ENCODE measurements around the gene MTMR3. TPM values are rescaled to one million over a fixed set of nuclear protein-coding genes. Genes with fewer than 3 reads are reported as not detected.

MTMR3 gene
- total RNA-seq, 1 donor from 2014 or later = 32.3 TPM

- no peak for ATAC-seq
- intact Hi-C loops (cut with DNase I) = no loop called here
- DNase-seq (ENCODE audit: missing footprints) = no peak
These were observed 147.4 kb downstream of the MTMR3 start for GRCh38 chr22:30030329-30030728.

- ATAC-seq (no peak), DNase-seq (ENCODE audit: missing footprints) (no peak)
- intact Hi-C loops (cut with DNase I) = no loop called here
These were observed 148.4 kb downstream of the MTMR3 start for GRCh38 chr22:30031328-30031727.

- ATAC-seq (no peak), DNase-seq (ENCODE audit: missing footprints) (no peak)
- intact Hi-C loops (cut with DNase I) = no loop called here
These were observed 148.9 kb downstream of the MTMR3 start for GRCh38 chr22:30031764-30032455.

- DNase-seq (ENCODE audit: missing footprints) = no peak
- ATAC-seq = no peak
- intact Hi-C loops (cut with DNase I) = no loop called here
These were observed 150.2 kb downstream of the MTMR3 start for GRCh38 chr22:30033137-30033536.

GRCh38 chr22:30033901-30034300 lies 150.9 kb downstream of the MTMR3 start:
- no peak for ATAC-seq
- DNase-seq (ENCODE audit: missing footprints) = no peak
- intact Hi-C loops (cut with DNase I) = no loop called here

- ATAC-seq = no peak
- intact Hi-C loops (cut with DNase I) = no loop called here
These were observed 153.7 kb downstream of the MTMR3 start for GRCh38 chr22:30036656-30037055.

GRCh38 chr22:30038219-30038618 lies 155.2 kb downstream of the MTMR3 start:
- intact Hi-C loops (cut with DNase I) = no loop called here
- DNase-seq (ENCODE audit: missing footprints) (no peak), ATAC-seq (peak; percentile 44)

More at GRCh38 chr22:30036656-30037055, 153.7 kb downstream of the MTMR3 start:
- DNase-seq (ENCODE audit: missing footprints) = no peak

GRCh38 chr22:30040499-30041260 lies 157.7 kb downstream of the MTMR3 start:
- intact Hi-C loops (cut with DNase I) = no loop called here
- no peak for ATAC-seq
- DNase-seq (ENCODE audit: missing footprints) = no peak

- intact Hi-C loops (cut with DNase I) = no loop called here
- ATAC-seq = no peak
- no peak for DNase-seq (ENCODE audit: missing footprints)
These were observed 158.5 kb downstream of the MTMR3 start for GRCh38 chr22:30041475-30041874.

GRCh38 chr22:30041881-30042280 lies 158.9 kb downstream of the MTMR3 start:
- DNase-seq (ENCODE audit: missing footprints) = no peak
- ATAC-seq = no peak
- intact Hi-C loops (cut with DNase I) = no loop called here

GRCh38 chr22:30043161-30043560 lies 160.2 kb downstream of the MTMR3 start:
- intact Hi-C loops (cut with DNase I) = no loop called here
- ATAC-seq (no peak), DNase-seq (ENCODE audit: missing footprints) (no peak)

GRCh38 chr22:30044369-30044768 lies 161.4 kb downstream of the MTMR3 start:
- intact Hi-C loops (cut with DNase I) = no loop called here
- ATAC-seq = no peak
- no peak for DNase-seq (ENCODE audit: missing footprints)

GRCh38 chr22:30044881-30045493 lies 162.0 kb downstream of the MTMR3 start:
- intact Hi-C loops (cut with DNase I) = no loop called here
- ATAC-seq (no peak), DNase-seq (ENCODE audit: missing footprints) (no peak)

GRCh38 chr22:30045494-30045887 lies 162.5 kb downstream of the MTMR3 start:
- intact Hi-C loops (cut with DNase I) = no loop called here
- ATAC-seq (no peak), DNase-seq (ENCODE audit: missing footprints) (no peak)

- ATAC-seq = no peak
- DNase-seq (ENCODE audit: missing footprints) = no peak
- intact Hi-C loops (cut with DNase I) = no loop called here
These were observed 163.1 kb downstream of the MTMR3 start for GRCh38 chr22:30045901-30046715.

- DNase-seq (ENCODE audit: missing footprints) (no peak), ATAC-seq (no peak)
- intact Hi-C loops (cut with DNase I) = no loop called here
These were observed 163.9 kb downstream of the MTMR3 start for GRCh38 chr22:30046716-30047363.

GRCh38 chr22:30047364-30047738 lies 164.4 kb downstream of the MTMR3 start:
- ATAC-seq (no peak), DNase-seq (ENCODE audit: missing footprints) (no peak)
- intact Hi-C loops (cut with DNase I) = no loop called here

- DNase-seq (ENCODE audit: missing footprints) (no peak), ATAC-seq (no peak)
- intact Hi-C loops (cut with DNase I) = no loop called here
These were observed 165.7 kb downstream of the MTMR3 start for GRCh38 chr22:30048681-30049080.
